ENCODE results near the gene SURF1. TPM values are rescaled to one million over a fixed set of nuclear protein-coding genes. Genes with fewer than 3 reads are reported as not detected.

SURF1 gene
- total and polyA plus RNA-seq, 9 of the 15 experiments (the other 6 are each of a cell fraction or from before 2014, with no cell fraction given) = 16.1 to 31.3 (median 20.9) TPM

DNA sequence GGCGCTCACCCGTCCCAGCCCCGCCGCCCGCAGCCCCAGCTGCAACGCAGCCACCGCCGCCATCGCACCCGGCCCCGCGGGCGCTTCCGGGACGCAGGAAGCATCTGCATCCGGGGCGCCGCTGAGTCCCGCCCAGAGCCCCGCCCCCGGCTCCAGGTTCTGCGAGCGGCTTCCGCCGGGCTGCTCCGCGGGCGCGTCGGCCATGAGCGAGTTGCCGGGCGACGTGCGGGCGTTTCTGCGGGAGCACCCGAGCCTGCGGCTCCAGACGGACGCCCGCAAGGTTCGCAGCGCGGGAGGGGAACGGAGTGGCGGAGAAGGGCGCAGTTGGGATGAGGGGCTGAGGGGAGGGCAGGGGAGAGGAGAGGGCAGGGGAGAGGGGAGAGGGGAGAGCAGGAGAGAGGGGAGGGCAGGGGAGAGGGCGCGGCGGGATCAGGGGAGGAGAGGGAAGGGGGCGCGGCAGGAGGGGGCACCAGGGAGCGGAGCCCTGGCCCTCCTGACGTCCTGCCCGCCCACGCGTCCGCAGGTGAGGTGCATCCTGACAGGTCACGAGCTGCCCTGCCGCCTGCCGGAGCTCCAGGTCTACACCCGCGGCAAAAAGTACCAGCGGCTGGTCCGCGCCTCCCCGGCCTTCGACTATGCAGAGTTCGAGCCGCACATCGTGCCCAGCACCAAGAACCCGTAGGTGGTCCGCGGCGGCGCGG, at the start of gene SURF1, which contains the start of gene SURF2 (continued):
- TF ChIP-seq, protein P1, sequence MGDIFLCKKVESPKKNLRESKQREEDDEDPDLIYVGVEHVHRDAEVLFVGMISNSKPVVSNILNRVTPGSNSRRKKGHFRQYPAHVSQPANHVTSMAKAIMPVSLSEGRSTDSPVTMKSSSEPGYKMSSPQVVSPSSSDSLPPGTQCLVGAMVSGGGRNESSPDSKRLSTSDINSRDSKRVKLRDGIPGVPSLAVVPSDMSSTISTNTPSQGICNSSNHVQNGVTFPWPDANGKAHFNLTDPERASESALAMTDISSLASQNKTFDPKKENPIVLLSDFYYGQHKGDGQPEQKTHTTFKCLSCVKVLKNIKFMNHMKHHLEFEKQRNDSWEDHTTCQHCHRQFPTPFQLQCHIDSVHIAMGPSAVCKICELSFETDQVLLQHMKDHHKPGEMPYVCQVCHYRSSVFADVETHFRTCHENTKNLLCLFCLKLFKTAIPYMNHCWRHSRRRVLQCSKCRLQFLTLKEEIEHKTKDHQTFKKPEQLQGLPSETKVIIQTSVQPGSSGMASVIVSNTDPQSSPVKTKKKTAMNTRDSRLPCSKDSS (IDR thresholded peaks at IDR 0.05; ENCODE audit: low read depth, partially characterized antibody) = no peak
- TF ChIP-seq CXXC5 (CRISPR knock-in tag; IDR thresholded peaks at IDR 0.05) = peak; percentile 71
- peak; percentile 76; the same call in 1 of the 2 replicates for TF ChIP-seq PHF8 (IDR thresholded peaks at IDR 0.05; ENCODE audit: borderline replicate concordance, low read length)
- TF ChIP-seq ATF7 (IDR thresholded peaks at IDR 0.05) = 0 out of 2 replicates have a peak, but pooled peaks have one; percentile 10
- no peak for TF ChIP-seq ZBTB33 (CRISPR knock-in tag; IDR thresholded peaks at IDR 0.05)
- TF ChIP-seq ZNF75A (CRISPR knock-in tag; IDR thresholded peaks at IDR 0.05) = no peak
- TF ChIP-seq, protein P2, sequence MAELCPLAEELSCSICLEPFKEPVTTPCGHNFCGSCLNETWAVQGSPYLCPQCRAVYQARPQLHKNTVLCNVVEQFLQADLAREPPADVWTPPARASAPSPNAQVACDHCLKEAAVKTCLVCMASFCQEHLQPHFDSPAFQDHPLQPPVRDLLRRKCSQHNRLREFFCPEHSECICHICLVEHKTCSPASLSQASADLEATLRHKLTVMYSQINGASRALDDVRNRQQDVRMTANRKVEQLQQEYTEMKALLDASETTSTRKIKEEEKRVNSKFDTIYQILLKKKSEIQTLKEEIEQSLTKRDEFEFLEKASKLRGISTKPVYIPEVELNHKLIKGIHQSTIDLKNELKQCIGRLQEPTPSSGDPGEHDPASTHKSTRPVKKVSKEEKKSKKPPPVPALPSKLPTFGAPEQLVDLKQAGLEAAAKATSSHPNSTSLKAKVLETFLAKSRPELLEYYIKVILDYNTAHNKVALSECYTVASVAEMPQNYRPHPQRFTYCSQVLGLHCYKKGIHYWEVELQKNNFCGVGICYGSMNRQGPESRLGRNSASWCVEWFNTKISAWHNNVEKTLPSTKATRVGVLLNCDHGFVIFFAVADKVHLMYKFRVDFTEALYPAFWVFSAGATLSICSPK (IDR thresholded peaks at IDR 0.05; ENCODE audit: borderline replicate concordance) = no peak
- TF ChIP-seq ETV6 (IDR thresholded peaks at IDR 0.05; ENCODE audit: borderline replicate concordance in 1 of 2, low read depth in 2 of 2, low read length in 1 of 2) = no peak
- no peak for TF ChIP-seq ETV6 (CRISPR knock-in tag; IDR thresholded peaks at IDR 0.05; ENCODE audit: borderline replicate concordance)
- no peak for TF ChIP-seq ZNF12 (CRISPR knock-in tag; IDR thresholded peaks at IDR 0.05)
- no peak for TF ChIP-seq HNRNPH1 (optimal IDR thresholded peaks at IDR 0.05; ENCODE audit: low read depth, low read length)
- TF ChIP-seq SIN3A (IDR thresholded peaks at IDR 0.05; ENCODE audit: borderline replicate concordance in 2 of 2, control insufficient read depth in 1 of 2, low read depth in 2 of 2, low read length in 2 of 2) = peak; percentile 53 to 82
- peak; percentile 98 for TF ChIP-seq PCBP1 (IDR thresholded peaks at IDR 0.05; ENCODE audit: low read depth, low read length, poor library complexity, severe bottlenecking)
- TF ChIP-seq, protein P3, sequence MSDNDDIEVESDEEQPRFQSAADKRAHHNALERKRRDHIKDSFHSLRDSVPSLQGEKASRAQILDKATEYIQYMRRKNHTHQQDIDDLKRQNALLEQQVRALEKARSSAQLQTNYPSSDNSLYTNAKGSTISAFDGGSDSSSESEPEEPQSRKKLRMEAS (CRISPR knock-in tag; IDR thresholded peaks at IDR 0.05) = peak; percentile 29; the same call in 1 of the 2 replicates
- TF ChIP-seq ZNF561 (CRISPR knock-in tag; conservative IDR thresholded peaks at IDR 0.05) = no peak
- peak; percentile 60 for TF ChIP-seq RBBP5 (IDR thresholded peaks at IDR 0.05; ENCODE audit: borderline replicate concordance, insufficient read depth, low read length, poor library complexity, severe bottlenecking)
- no peak for TF ChIP-seq KLF1 (tag; IDR thresholded peaks at IDR 0.05)
- TF ChIP-seq PHF20 (IDR thresholded peaks at IDR 0.05; ENCODE audit: partially characterized antibody) = peak; percentile 77
- no peak for TF ChIP-seq PRMT5 (CRISPR knock-in tag; IDR thresholded peaks at IDR 0.05)
- TF ChIP-seq NUFIP1 (IDR thresholded peaks at IDR 0.05; ENCODE audit: partially characterized antibody) = no peak
- TF ChIP-seq HDAC1 (IDR thresholded peaks at IDR 0.05) = peak in 1 of 2 experiments; percentile 97; a peak in 3 of 4 replicates
